ENCODE measurements around the gene SUGCT.

DNA sequence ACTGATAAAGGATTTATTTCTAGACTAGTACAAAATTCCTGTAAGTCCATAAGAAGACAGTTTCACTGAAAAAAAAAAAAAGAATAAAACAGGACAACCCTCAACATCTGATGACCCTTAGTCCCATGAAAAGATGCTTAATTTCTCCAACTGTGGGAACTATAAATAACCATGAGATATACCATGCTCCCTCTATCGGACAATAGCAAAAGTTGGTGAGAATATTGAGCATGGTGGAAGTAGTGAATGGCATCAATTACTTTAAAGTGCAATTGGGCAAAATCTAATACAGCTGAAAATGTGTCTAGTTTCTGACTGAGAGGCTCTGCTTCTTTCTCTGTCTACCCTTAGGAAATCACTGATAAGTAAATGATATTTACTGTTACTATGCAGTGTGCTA, 348.8 kb downstream of the SUGCT start:
- no peak for TF ChIP-seq TRIM28 (IDR thresholded peaks at IDR 0.05; ENCODE audit: borderline replicate concordance, low read length)
- TF ChIP-seq, protein P1, sequence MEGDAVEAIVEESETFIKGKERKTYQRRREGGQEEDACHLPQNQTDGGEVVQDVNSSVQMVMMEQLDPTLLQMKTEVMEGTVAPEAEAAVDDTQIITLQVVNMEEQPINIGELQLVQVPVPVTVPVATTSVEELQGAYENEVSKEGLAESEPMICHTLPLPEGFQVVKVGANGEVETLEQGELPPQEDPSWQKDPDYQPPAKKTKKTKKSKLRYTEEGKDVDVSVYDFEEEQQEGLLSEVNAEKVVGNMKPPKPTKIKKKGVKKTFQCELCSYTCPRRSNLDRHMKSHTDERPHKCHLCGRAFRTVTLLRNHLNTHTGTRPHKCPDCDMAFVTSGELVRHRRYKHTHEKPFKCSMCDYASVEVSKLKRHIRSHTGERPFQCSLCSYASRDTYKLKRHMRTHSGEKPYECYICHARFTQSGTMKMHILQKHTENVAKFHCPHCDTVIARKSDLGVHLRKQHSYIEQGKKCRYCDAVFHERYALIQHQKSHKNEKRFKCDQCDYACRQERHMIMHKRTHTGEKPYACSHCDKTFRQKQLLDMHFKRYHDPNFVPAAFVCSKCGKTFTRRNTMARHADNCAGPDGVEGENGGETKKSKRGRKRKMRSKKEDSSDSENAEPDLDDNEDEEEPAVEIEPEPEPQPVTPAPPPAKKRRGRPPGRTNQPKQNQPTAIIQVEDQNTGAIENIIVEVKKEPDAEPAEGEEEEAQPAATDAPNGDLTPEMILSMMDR (tag by site-specific recombination; IDR thresholded peaks at IDR 0.05) = no peak
- TF ChIP-seq ZIC2 (tag by site-specific recombination; IDR thresholded peaks at IDR 0.05) = no peak
- TF ChIP-seq, protein P2, sequence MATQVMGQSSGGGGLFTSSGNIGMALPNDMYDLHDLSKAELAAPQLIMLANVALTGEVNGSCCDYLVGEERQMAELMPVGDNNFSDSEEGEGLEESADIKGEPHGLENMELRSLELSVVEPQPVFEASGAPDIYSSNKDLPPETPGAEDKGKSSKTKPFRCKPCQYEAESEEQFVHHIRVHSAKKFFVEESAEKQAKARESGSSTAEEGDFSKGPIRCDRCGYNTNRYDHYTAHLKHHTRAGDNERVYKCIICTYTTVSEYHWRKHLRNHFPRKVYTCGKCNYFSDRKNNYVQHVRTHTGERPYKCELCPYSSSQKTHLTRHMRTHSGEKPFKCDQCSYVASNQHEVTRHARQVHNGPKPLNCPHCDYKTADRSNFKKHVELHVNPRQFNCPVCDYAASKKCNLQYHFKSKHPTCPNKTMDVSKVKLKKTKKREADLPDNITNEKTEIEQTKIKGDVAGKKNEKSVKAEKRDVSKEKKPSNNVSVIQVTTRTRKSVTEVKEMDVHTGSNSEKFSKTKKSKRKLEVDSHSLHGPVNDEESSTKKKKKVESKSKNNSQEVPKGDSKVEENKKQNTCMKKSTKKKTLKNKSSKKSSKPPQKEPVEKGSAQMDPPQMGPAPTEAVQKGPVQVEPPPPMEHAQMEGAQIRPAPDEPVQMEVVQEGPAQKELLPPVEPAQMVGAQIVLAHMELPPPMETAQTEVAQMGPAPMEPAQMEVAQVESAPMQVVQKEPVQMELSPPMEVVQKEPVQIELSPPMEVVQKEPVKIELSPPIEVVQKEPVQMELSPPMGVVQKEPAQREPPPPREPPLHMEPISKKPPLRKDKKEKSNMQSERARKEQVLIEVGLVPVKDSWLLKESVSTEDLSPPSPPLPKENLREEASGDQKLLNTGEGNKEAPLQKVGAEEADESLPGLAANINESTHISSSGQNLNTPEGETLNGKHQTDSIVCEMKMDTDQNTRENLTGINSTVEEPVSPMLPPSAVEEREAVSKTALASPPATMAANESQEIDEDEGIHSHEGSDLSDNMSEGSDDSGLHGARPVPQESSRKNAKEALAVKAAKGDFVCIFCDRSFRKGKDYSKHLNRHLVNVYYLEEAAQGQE (tag by site-specific recombination; IDR thresholded peaks at IDR 0.05) = no peak
- no peak for TF ChIP-seq ZNF24 (tag by site-specific recombination; IDR thresholded peaks at IDR 0.05)
- no peak for TF ChIP-seq ZNF214 (tag by site-specific recombination; IDR thresholded peaks at IDR 0.05; ENCODE audit: borderline replicate concordance)
- no peak for TF ChIP-seq ZNF585B (tag by site-specific recombination; IDR thresholded peaks at IDR 0.05)
- TF ChIP-seq ZNF514 (tag by site-specific recombination; IDR thresholded peaks at IDR 0.05) = no peak
- TF ChIP-seq ZNF501 (tag by site-specific recombination; IDR thresholded peaks at IDR 0.05) = no peak
- no peak for TF ChIP-seq ZNF610 (tag by site-specific recombination; IDR thresholded peaks at IDR 0.05; ENCODE audit: borderline replicate concordance)
- TF ChIP-seq ZNF776 (tag by site-specific recombination; IDR thresholded peaks at IDR 0.05; ENCODE audit: borderline replicate concordance) = no peak

All from HEK293 (cell line).